GM23248 (cell line): Measurements from ENCODE around the gene PCDHGC3. TPM values are rescaled to one million over a fixed set of nuclear protein-coding genes. Genes with fewer than 3 reads are reported as not detected.

Experiments used
- DNase-seq: peaks from one replicate; pipeline ENCODE4 v3.0.0-alpha.2; 2015
- H2AFZ ChIP-seq: fragments of 200-600 bp; sonication (generic); 2 replicates; pipeline ENCODE4 v1.6.1; 2016; ENCODE audit warnings: antibody characterized with exemption
- H3F3A ChIP-seq: fragments of 200-600 bp; sonication (generic); 2 replicates; pipeline ENCODE4 v1.6.1; 2016; ENCODE audit warnings: mild to moderate bottlenecking, antibody characterized with exemption, mixed run types; ENCODE audit not compliant: insufficient read depth
- H3K27ac ChIP-seq: fragments of 200-600 bp; sonication (generic); 2 replicates; pipeline ENCODE4 v1.5.1; 2016; ENCODE audit warnings: mild to moderate bottlenecking
- H3K27me3 ChIP-seq: fragments of 200-600 bp; sonication (generic); replicated peaks from 2 replicates; pipeline ENCODE4 v1.6.1; 2016; ENCODE audit warnings: mild to moderate bottlenecking; ENCODE audit not compliant: insufficient read depth
- H3K36me3 ChIP-seq: fragments of 200-600 bp; sonication (generic); 2 replicates; pipeline ENCODE4 v1.6.1; 2016; ENCODE audit warnings: low read depth, mild to moderate bottlenecking
- H3K4me1 ChIP-seq: fragments of 200-600 bp; sonication (generic); 2 replicates; pipeline ENCODE4 v1.6.1; 2016; ENCODE audit warnings: mild to moderate bottlenecking; ENCODE audit not compliant: insufficient read depth
- H3K4me2 ChIP-seq: fragments of 200-600 bp; sonication (generic); one replicate; pipeline ENCODE4 v1.6.1; 2016; ENCODE audit warnings: mild to moderate bottlenecking; ENCODE audit not compliant: unreplicated experiment
- H3K4me3 ChIP-seq: fragments of 200-600 bp; sonication (generic); 2 replicates; pipeline ENCODE4 v1.5.1; 2016; ENCODE audit warnings: mild to moderate bottlenecking
- H3K79me2 ChIP-seq: fragments of 200-600 bp; sonication (generic); 2 replicates; pipeline ENCODE4 v1.6.1; 2016; ENCODE audit warnings: mild to moderate bottlenecking; ENCODE audit not compliant: insufficient read depth
- H3K9ac ChIP-seq: fragments of 200-600 bp; sonication (generic); 2 replicates; pipeline ENCODE4 v1.6.1; 2016; ENCODE audit warnings: mild to moderate bottlenecking
- H3K9me2 ChIP-seq: fragments of 200-600 bp; sonication (generic); 2 replicates; pipeline ENCODE4 v1.6.1; 2016; ENCODE audit warnings: mixed run types, mild to moderate bottlenecking, moderate library complexity; ENCODE audit not compliant: insufficient read depth
- H3K9me3 ChIP-seq: fragments of 200-600 bp; sonication (generic); one replicate; pipeline ENCODE4 v1.6.1; 2017; ENCODE audit warnings: low read depth
- H4K20me1 ChIP-seq: fragments of 200-600 bp; sonication (generic); 2 replicates; pipeline ENCODE4 v1.6.0; 2016; ENCODE audit not compliant: insufficient read depth
- EZH2 ChIP-seq: fragments of 200-600 bp; sonication (generic); IDR thresholded peaks from 2 replicates; pipeline ENCODE4 v1.6.1; 2018; ENCODE audit warnings: antibody characterized with exemption, mild to moderate bottlenecking; ENCODE audit not compliant: insufficient read depth, poor library complexity, severe bottlenecking
- EZH2phosphoT487 ChIP-seq: fragments of 200-600 bp; sonication (generic); IDR thresholded peaks from 2 replicates; pipeline ENCODE4 v1.6.1; 2018; ENCODE audit warnings: antibody characterized with exemption, moderate library complexity, mild to moderate bottlenecking, low read depth; ENCODE audit not compliant: insufficient read depth
- WGBS, 2 experiments: methylation state at CpG; one replicate each; pipeline ENCODE4 v1.1.6; 2015 to 2017; ENCODE audit warnings: low lambda C conversion rate in 2 of 2, low coverage in 1 of 2; ENCODE audit errors: missing lambda C conversion rate in 2 of 2; 5-methylcytosine and 5-hydroxymethylcytosine counted together
- in situ Hi-C: fragments of 300-500 bp; cut with MboI; formaldehyde crosslinking; loops from 2 replicates; pipeline ENCODE4 v1.15.0; 2020
- polyA plus RNA-seq: library from polyadenylated mRNA; unstranded; fragments of >200 nt; fragmentation: Nextera tagmentation; extraction: Ambion mirVana; gene quantifications from 2 replicates; pipeline ENCODE4 v1.2.1, GENCODE V29; 2016
- total RNA-seq: library from RNA; depleted of rRNA; stranded (reverse); fragments of >200 nt; shearing (Covaris generic); gene quantifications from 2 replicates; pipeline ENCODE4 v1.2.3, GENCODE V29; 2014

The PCDHGC3 gene
- total and polyA plus RNA-seq, 2 experiments from 2014 or later, result 44.6 to 74.4 TPM

DNA sequence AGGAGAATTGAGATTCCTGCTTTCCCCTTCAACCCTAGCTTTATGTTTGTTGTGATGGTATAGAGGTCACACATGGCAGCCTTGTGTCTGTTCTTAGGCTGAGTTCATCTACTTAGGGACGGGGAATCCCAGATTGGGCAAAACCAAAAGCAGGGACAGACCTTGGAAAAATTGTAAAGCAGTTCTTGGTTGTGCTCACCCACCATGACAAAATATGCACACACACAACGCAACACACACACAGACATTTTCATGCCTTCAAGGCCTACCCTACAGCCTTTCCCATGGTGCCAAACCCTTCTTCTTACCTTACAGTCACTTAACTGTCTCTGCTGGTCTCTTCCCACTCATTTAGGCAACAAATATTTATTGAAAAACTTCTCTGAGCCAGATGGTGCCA, 27.9 kb downstream of the PCDHGC3 start:
- H3K4me3 ChIP-seq, result no peak overlapping the region
- no peak for TF ChIP-seq EZH2phosphoT487
- no peak for TF ChIP-seq EZH2
- no peaks in the 10 kb centered on the region for H4K20me1 ChIP-seq
- 97 to 98% methylated on average over 2 of the region's 2 CpGs for WGBS, 2 experiments
- H3F3A ChIP-seq, result peaks cover 29% of the 10 kb centered on the region
- no peak overlapping the region for H3K4me2 ChIP-seq
- peaks cover 21% of the 10 kb centered on the region for H3K4me1 ChIP-seq
- H3K79me2 ChIP-seq, result peaks cover 28% of the 10 kb centered on the region
- no peak overlapping the region for H3K27ac ChIP-seq
- no peak overlapping the region for H3K9ac ChIP-seq
- 0 out of 2 replicates have a peak, but pooled peaks cover 4% of the 10 kb centered on the region for H3K36me3 ChIP-seq
- no peaks in the 10 kb centered on the region for H3K9me3 ChIP-seq
- in situ Hi-C loops, result no loop called here
- H3K27me3 ChIP-seq, result no peaks in the 10 kb centered on the region
- DNase-seq, result no peak
- no peaks in the 10 kb centered on the region for H3K9me2 ChIP-seq
- no peak overlapping the region for H2AFZ ChIP-seq

DNA sequence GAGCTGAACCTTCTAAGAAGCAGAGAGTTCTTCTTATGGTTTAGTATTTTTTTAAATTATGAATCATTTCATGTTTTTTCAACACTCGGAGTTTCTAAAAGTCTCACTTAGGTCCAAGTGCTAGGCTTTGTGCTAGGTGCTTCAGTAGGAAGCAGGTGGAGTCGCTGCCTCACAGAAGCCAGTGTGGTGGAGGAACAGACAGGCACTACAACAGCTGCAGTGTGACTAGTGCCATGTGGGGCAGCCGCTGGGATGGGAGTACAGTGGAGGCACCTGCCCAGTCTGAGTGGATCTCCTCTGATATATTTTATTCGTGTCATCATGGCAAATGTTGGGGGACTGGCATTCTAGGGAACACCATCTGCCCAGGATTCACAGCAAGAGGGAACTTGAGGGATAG, 28.4 kb downstream of the PCDHGC3 start:
- Histone ChIP-seq H3K4me1 (peaks cover 22% of the 10 kb centered on the region), H4K20me1 (no peaks in the 10 kb centered on the region), H3K4me2 (no peak overlapping the region), H2AFZ (no peak overlapping the region), H3K36me3 (0 out of 2 replicates have a peak, but pooled peaks cover 4% of the 10 kb centered on the region), H3K9me3 (no peaks in the 10 kb centered on the region), H3K9ac (no peak overlapping the region), H3K4me3 (no peak overlapping the region), H3K79me2 (peaks cover 28% of the 10 kb centered on the region), H3K27ac (no peak overlapping the region), H3F3A (peaks cover 29% of the 10 kb centered on the region), H3K27me3 (no peaks in the 10 kb centered on the region), H3K9me2 (no peaks in the 10 kb centered on the region)
- in situ Hi-C loops, result no loop called here
- 85 to 88% methylated on average over 4 of the region's 4 CpGs for WGBS, 2 experiments
- DNase-seq, result no peak
- TF ChIP-seq EZH2 (no peak), EZH2phosphoT487 (no peak)

DNA sequence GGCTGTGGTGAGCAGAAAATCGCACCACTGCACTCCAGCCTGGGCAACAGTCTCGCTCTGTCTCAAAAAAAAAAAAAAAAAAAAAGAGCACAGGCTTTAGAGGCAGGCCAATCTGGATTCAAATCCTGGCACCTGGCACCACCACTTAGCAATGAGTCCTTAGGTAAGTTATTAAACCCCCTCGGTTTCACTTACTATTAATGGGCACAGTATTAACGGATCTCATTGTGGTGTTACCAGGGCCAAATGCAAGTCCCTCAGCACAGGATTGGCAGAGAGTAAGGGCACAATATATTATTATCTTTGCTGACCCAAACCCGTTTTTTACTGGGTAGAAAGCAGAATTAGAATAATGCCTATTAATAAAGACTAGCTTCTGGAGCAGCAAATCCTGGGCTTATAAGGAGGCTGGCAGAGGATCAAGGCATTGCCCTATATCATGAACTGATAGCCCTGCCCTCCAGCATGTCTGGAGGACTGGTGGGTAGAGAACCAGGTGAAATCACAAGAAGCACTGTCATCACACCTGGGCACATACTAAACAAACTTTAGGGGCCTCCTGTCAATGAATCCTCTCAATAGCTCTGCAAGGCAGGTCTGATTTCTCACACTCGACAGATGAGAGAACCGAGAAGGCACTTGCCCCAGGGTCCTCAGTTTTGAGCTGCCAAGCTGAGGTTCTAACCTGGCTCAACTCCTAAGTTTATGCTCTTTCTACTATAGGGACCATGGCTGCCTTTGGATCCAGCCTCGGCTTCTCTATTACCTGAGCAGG, 30.8 kb downstream of the PCDHGC3 start:
- no peak for DNase-seq
- Histone ChIP-seq H3K9me3 (no peaks in the 10 kb centered on the region), H3K27me3 (no peaks in the 10 kb centered on the region), H3K36me3 (no peaks in the 10 kb centered on the region), H3K27ac (peak overlapping the region; percentile 97), H2AFZ (no peak overlapping the region), H4K20me1 (no peaks in the 10 kb centered on the region), H3K9ac (peak overlapping the region; percentile 83), H3K4me1 (peaks cover 30% of the 10 kb centered on the region), H3K9me2 (no peaks in the 10 kb centered on the region), H3K79me2 (peaks cover 33% of the 10 kb centered on the region), H3F3A (peaks cover 37% of the 10 kb centered on the region), H3K4me3 (no peak overlapping the region), H3K4me2 (peak overlapping the region; percentile 87)
- WGBS, 2 experiments, result 56 to 65% methylated on average over 7 to 8 of the region's 8 CpGs
- in situ Hi-C loops, result no loop called here
- TF ChIP-seq EZH2 (no peak), EZH2phosphoT487 (no peak)

DNA sequence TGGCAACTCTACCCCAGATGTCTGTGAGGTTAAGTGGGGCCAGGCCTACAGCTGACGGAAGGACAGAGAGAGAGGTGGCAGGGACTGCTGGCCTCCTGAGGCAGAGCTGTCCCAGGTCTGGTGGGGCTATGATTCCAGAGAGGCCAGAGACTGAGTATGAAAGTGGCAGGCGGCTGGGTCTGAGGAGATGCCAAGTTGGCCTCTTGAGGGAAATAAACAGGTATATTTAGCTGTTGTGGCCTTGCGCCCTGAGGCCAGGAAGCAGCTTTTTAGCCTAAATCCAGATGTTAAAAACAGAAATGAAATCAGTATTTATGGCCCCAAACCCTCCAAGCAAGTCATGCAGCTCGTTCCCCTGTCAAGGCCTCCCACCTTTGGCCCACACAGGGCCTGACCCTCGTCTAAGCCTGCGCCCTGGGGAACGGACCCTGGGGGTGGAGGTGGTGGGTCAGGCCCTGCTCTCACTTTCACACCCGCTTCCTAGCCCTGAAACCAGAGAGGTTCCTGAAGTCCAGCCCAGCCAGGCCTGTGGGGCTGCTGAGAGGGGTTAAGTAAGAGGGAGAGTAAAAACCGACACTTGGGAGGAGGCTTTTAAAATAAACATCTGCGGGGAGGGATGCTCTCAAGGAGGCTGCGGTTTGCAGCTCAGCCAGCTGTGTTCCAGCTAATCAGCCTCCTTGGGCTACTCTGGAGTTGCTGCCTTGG, 31.8 kb downstream of the PCDHGC3 start:
- H4K20me1 ChIP-seq, result no peaks in the 10 kb centered on the region
- H3K27me3 ChIP-seq, result no peaks in the 10 kb centered on the region
- peak overlapping the region; percentile 67 for H3K4me3 ChIP-seq
- H3K9me2 ChIP-seq, result no peaks in the 10 kb centered on the region
- in situ Hi-C loops, result no loop called here
- H3K4me2 ChIP-seq, result peak overlapping the region; percentile 87
- peaks cover 37% of the 10 kb centered on the region for H3K4me1 ChIP-seq
- 11 to 15% methylated on average over 11 of the region's 11 CpGs for WGBS, 2 experiments
- H2AFZ ChIP-seq, result 0 out of 2 replicates have a peak overlapping the region, but pooled peaks have one; percentile 10
- peak; percentile 91 for DNase-seq
- TF ChIP-seq EZH2, result no peak
- no peak for TF ChIP-seq EZH2phosphoT487
- H3F3A ChIP-seq, result peaks cover 37% of the 10 kb centered on the region
- peak overlapping the region; percentile 97 for H3K27ac ChIP-seq
- peak overlapping the region; percentile 83 for H3K9ac ChIP-seq
- peaks cover 27% of the 10 kb centered on the region for H3K79me2 ChIP-seq
- 0 out of 2 replicates have a peak, but pooled peaks cover 3% of the 10 kb centered on the region for H3K36me3 ChIP-seq
- no peaks in the 10 kb centered on the region for H3K9me3 ChIP-seq
